HCT116 (cell line): ENCODE measurements around the gene AQP12B. TPM values are rescaled to one million over a fixed set of nuclear protein-coding genes. Genes with fewer than 3 reads are reported as not detected.

Source experiments
- ATAC-seq: fragments of 200-7000 bp; cut with Tn5 transposase; 2 replicates; pipeline ENCODE4 v1.9.1; 2020; ENCODE audit warnings: mild to moderate bottlenecking, moderate library complexity
- BruUV-seq: library from RNA; stranded (reverse); fragments of 400-500 nt; replicated peaks from 2 replicates; lab custom pipeline; 2021; lab: Mats Ljungman, UMichigan
- CTCF ChIA-PET: fragments of 300-600 bp; sonication (Branson Sonifier 250); formaldehyde crosslinking; loops from one replicate; lab custom pipeline; 2021; ENCODE audit warnings: antibody characterized with exemption; lab: Charles Lee
- POLR2A ChIA-PET: fragments of 300-600, 350-600 bp; sonication (Branson Sonifier 250); formaldehyde crosslinking; loops from one replicate; lab custom pipeline; 2021; ENCODE audit warnings: antibody characterized with exemption; lab: Charles Lee
- RAD21 ChIA-PET, 2 experiments: fragments of 300-600 bp; sonication (Branson Sonifier 250); formaldehyde crosslinking; loops; one replicate each; lab custom pipeline; 2023; ENCODE audit warnings: low total read pairs in 2 of 2; ENCODE audit not compliant: uncharacterized antibody in 2 of 2, unreplicated experiment in 2 of 2, low non-redundant PET in 1 of 2; lab: Charles Lee
- DNase-seq: peaks from one replicate; pipeline ENCODE4 v3.0.0-alpha.2; 2010; ENCODE audit warnings: low read depth, low spot score
- H2AFZ ChIP-seq: fragments of 200-600 bp; shearing (Covaris generic), sonication (generic); 2 replicates; pipeline ENCODE4 v1.6.1; 2017; ENCODE audit warnings: low read depth, mixed run types, mixed read lengths, antibody characterized with exemption, low read length; ENCODE audit not compliant: poor library complexity, severe bottlenecking
- H3K27ac ChIP-seq: 2 replicates; pipeline ENCODE4 v1.5.1; 2012; ENCODE audit warnings: low read depth, low read length
- H3K27me3 ChIP-seq: fragments of 200-600 bp; sonication (generic); 2 replicates; pipeline ENCODE4 v1.6.1; 2016; ENCODE audit warnings: mixed run types, low read length, mixed read lengths; ENCODE audit not compliant: insufficient read depth
- H3K36me3 ChIP-seq, 2 experiments: fragments of 200-500 bp in 1 of 2; fragments of 200-600 bp in 1 of 2; sonication (Bioruptor generic) in 1 of 2; sonication (generic) in 1 of 2; 2 replicates each; pipeline versions ENCODE4 v1.5.1 to v1.6.1; 2014 to 2016; ENCODE audit warnings: low read length in 2 of 2, inconsistent platforms in 1 of 2, mixed read lengths in 1 of 2, mixed run types in 1 of 2; ENCODE audit not compliant: insufficient read depth in 2 of 2, control insufficient read depth in 1 of 2
- H3K4me1 ChIP-seq, 2 experiments: fragments of 200-600 bp in 1 of 2; sonication (generic) in 1 of 2; 2 replicates each; pipeline versions ENCODE4 v1.5.1 to v1.6.1; 2012 to 2017; ENCODE audit warnings: low read length in 2 of 2, inconsistent platforms in 1 of 2, mild to moderate bottlenecking in 1 of 2, mixed read lengths in 1 of 2, mixed run types in 1 of 2, moderate library complexity in 1 of 2; ENCODE audit not compliant: insufficient read depth in 2 of 2, control insufficient read depth in 1 of 2
- H3K4me2 ChIP-seq: fragments of 200-600 bp; sonication (generic); 2 replicates; pipeline ENCODE4 v1.6.1; 2017; ENCODE audit warnings: mixed run types, low read length, mixed read lengths
- H3K4me3 ChIP-seq, 2 experiments: fragments of 200-600 bp in 1 of 2; sonication (generic) in 1 of 2; replicated peaks in 1 of 2; 2 replicates each; pipeline ENCODE4 v1.5.1; 2011 to 2016; ENCODE audit warnings: low read length in 2 of 2, control low read depth in 1 of 2, low read depth in 1 of 2, mild to moderate bottlenecking in 1 of 2, mixed read lengths in 1 of 2, mixed run types in 1 of 2
- H3K79me2 ChIP-seq: fragments of 200-600 bp; sonication (generic); 2 replicates; pipeline ENCODE4 v1.6.1; 2017; ENCODE audit warnings: mild to moderate bottlenecking, mixed run types, low read length, moderate library complexity, mixed read lengths; ENCODE audit not compliant: insufficient read depth
- H3K9ac ChIP-seq: fragments of 200-600 bp; sonication (generic); 2 replicates; pipeline ENCODE4 v1.6.1; 2016; ENCODE audit warnings: low read length, mixed read lengths
- H3K9me2 ChIP-seq: fragments of 200-600 bp; sonication (generic), shearing (Covaris generic); 2 replicates; pipeline ENCODE4 v1.6.1; 2017; ENCODE audit warnings: mixed run types, mild to moderate bottlenecking, moderate library complexity; ENCODE audit not compliant: insufficient read depth
- H3K9me3 ChIP-seq, 2 experiments: fragments of 200-500 bp in 1 of 2; fragments of 200-600 bp in 1 of 2; sonication (Bioruptor generic) in 1 of 2; sonication (generic) in 1 of 2; 2 replicates each; pipeline ENCODE4 v1.6.1; 2014 to 2017; ENCODE audit warnings: low read length in 2 of 2, mixed read lengths in 2 of 2, inconsistent platforms in 1 of 2, low read depth in 1 of 2, mild to moderate bottlenecking in 1 of 2, mixed run types in 1 of 2, moderate library complexity in 1 of 2; ENCODE audit not compliant: control insufficient read depth in 1 of 2, insufficient read depth in 1 of 2
- H4K20me1 ChIP-seq: fragments of 200-600 bp; sonication (generic), shearing (Covaris generic); 2 replicates; pipeline ENCODE4 v1.6.1; 2017; ENCODE audit warnings: mixed run types, mild to moderate bottlenecking, moderate library complexity; ENCODE audit not compliant: insufficient read depth
- CBX3 ChIP-seq: IDR thresholded peaks from 2 replicates; pipeline ENCODE4 v1.6.1; 2012; ENCODE audit warnings: low read depth
- CEBPB ChIP-seq: IDR thresholded peaks from 2 replicates; pipeline ENCODE4 v1.6.1; 2012; ENCODE audit warnings: low read depth
- ELF1 ChIP-seq: IDR thresholded peaks from 2 replicates; pipeline ENCODE4 v1.6.1; 2012; ENCODE audit warnings: low read depth, borderline replicate concordance
- EZH2phosphoT487 ChIP-seq: fragments of 200-600 bp; IDR thresholded peaks from 2 replicates; pipeline ENCODE4 v1.6.1; 2018; ENCODE audit warnings: antibody characterized with exemption, borderline replicate concordance
- FOSL1 ChIP-seq: IDR thresholded peaks from 2 replicates; pipeline ENCODE4 v1.6.1; 2012; ENCODE audit warnings: low read depth
- POLR2A ChIP-seq: IDR thresholded peaks from 2 replicates; pipeline ENCODE4 v1.7.0; 2011; ENCODE audit warnings: borderline replicate concordance; ENCODE audit not compliant: insufficient read depth, insufficient read length; ENCODE audit errors: extremely low read depth
- SIN3A ChIP-seq: IDR thresholded peaks from 2 replicates; pipeline ENCODE4 v1.6.1; 2012; ENCODE audit warnings: low read depth
- SP1 ChIP-seq: IDR thresholded peaks from 2 replicates; pipeline ENCODE4 v1.6.1; 2012; ENCODE audit warnings: low read depth
- TCF7L2 ChIP-seq: IDR thresholded peaks from 2 replicates; pipeline ENCODE4 v1.7.0; 2011; ENCODE audit warnings: borderline replicate concordance, inconsistent platforms; ENCODE audit not compliant: insufficient read depth, insufficient read length; ENCODE audit errors: extremely low read depth
- YY1 ChIP-seq: IDR thresholded peaks from 2 replicates; pipeline ENCODE4 v1.6.1; 2011; ENCODE audit warnings: low read length, low read depth, moderate library complexity, mild to moderate bottlenecking; ENCODE audit not compliant: insufficient replicate concordance; ENCODE audit errors: extremely low read depth
- ZFX ChIP-seq: fragments of 450-650 bp; IDR thresholded peaks from 2 replicates; pipeline ENCODE4 v1.6.1; 2017
- intact Hi-C: fragments of 100-400 bp; cut with micrococcal nuclease; formaldehyde crosslinking; loops from 2 replicates; pipeline ENCODE4 v1.10.0; 2022
- total RNA-seq: library from RNA; stranded (reverse); gene quantifications from one replicate; pipeline ENCODE4 v1.2.1, GENCODE V29; 2021; ENCODE audit not compliant: unreplicated experiment
- TF ChIP-seq, protein P1 (sequence below): IDR thresholded peaks from 2 replicates; pipeline ENCODE4 v1.6.1; 2011; ENCODE audit warnings: mild to moderate bottlenecking, low read length, moderate library complexity; ENCODE audit not compliant: insufficient replicate concordance; ENCODE audit errors: extremely low read depth
- TF ChIP-seq, protein P2 (sequence below): IDR thresholded peaks from 2 replicates; pipeline ENCODE4 v1.6.1; 2012

Gene AQP12B
- total RNA-seq, 1 experiment from 2014 or later = not detected

DNA sequence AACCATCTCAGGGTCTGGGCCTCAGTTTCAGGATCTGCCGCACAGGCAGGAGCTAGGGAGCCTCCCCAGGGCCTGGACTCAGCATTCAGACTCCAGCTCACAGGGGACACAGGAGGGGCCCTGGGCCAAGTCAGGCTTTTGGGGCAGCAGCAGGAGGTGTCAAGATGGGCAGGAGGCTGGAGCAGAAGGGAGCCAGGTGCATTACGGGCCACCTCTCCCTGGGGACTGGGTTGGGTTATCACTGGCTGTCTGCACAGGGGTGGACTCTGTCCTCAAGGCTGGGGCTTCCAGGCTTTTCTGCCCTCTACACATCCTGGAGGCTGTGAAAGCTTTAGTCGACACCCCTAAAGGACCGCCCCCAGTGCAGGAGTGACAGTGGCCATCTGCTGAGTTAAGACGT, 29.0 kb upstream of the AQP12B start:
- DNase-seq = no peak
- Histone ChIP-seq H3K9ac (no peak overlapping the region), H3K27ac (no peak overlapping the region), H3K27me3 (no peaks in the 10 kb centered on the region; the same call in 1 of the 2 replicates), H3K9me2 (no peaks in the 10 kb centered on the region), H3K9me3 (no peaks in the 10 kb centered on the region), H2AFZ (no peak overlapping the region), H3K36me3 (no peaks in the 10 kb centered on the region), H3K4me1 (no peaks in the 10 kb centered on the region), H3K4me3 (no peak overlapping the region), H3K4me2 (no peak overlapping the region), H4K20me1 (no peaks in the 10 kb centered on the region), H3K79me2 (no peaks in the 10 kb centered on the region)
- CTCF ChIA-PET = no interaction called here
- POLR2A ChIA-PET = no interaction called here
- RAD21 ChIA-PET = no interaction called here
- TF ChIP-seq SP1 = no peak
- no peak for TF ChIP-seq TCF7L2
- no peak for TF ChIP-seq CBX3
- TF ChIP-seq ZFX = no peak
- no peak for TF ChIP-seq FOSL1
- TF ChIP-seq, protein P1, sequence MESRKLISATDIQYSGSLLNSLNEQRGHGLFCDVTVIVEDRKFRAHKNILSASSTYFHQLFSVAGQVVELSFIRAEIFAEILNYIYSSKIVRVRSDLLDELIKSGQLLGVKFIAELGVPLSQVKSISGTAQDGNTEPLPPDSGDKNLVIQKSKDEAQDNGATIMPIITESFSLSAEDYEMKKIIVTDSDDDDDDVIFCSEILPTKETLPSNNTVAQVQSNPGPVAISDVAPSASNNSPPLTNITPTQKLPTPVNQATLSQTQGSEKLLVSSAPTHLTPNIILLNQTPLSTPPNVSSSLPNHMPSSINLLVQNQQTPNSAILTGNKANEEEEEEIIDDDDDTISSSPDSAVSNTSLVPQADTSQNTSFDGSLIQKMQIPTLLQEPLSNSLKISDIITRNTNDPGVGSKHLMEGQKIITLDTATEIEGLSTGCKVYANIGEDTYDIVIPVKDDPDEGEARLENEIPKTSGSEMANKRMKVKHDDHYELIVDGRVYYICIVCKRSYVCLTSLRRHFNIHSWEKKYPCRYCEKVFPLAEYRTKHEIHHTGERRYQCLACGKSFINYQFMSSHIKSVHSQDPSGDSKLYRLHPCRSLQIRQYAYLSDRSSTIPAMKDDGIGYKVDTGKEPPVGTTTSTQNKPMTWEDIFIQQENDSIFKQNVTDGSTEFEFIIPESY = no peak
- no peak for ATAC-seq
- intact Hi-C loops = no loop called here
- no TSS peak for BruUV-seq

DNA sequence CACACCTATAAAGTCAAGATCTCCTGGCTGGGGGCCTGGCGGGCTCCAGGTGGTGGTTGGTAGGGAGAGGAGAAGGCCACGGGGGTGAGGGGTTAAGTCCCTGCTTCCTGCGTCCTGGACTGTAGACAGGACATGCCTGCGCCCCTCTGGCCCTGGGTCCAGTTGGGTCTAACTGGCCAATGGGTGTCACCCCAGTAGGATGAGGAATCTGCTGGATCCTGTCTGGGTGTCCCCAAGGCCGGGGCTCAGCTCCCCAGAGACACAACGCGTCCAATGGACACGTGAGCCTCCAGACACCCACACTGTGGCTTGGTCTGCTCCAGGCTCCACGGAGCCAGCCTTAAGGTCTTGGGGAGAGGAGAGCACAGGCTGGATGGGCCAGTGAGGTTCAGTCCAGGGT, 28.6 kb upstream of the AQP12B start:
- RAD21 ChIA-PET = no interaction called here
- Histone ChIP-seq H3K9ac (no peak overlapping the region), H2AFZ (no peak overlapping the region), H3K4me1 (no peaks in the 10 kb centered on the region)
- TF ChIP-seq SIN3A (no peak), ELF1 (no peak), CEBPB (no peak), POLR2A (no peak), SP1 (no peak), EZH2phosphoT487 (no peak), CBX3 (no peak), YY1 (no peak), ZFX (no peak), TCF7L2 (no peak)
- TF ChIP-seq, protein P2, sequence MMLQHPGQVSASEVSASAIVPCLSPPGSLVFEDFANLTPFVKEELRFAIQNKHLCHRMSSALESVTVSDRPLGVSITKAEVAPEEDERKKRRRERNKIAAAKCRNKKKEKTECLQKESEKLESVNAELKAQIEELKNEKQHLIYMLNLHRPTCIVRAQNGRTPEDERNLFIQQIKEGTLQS = no peak
- TF ChIP-seq, protein P1 = no peak
- TF ChIP-seq, all 23 proteins: peak for 0
- ATAC-seq (no peak), DNase-seq (no peak)
- intact Hi-C loops = no loop called here
- Histone ChIP-seq H3K9me2 (no peaks in the 10 kb centered on the region), H3K4me2 (no peak overlapping the region), H3K79me2 (no peaks in the 10 kb centered on the region), H3K9me3 (no peaks in the 10 kb centered on the region), H3K27ac (no peak overlapping the region; the same call in 1 of the 2 replicates), H4K20me1 (no peaks in the 10 kb centered on the region), H3K4me3 (no peak overlapping the region), H3K27me3 (no peaks in the 10 kb centered on the region; the same call in 1 of the 2 replicates), H3K36me3 (no peaks in the 10 kb centered on the region)
- ChIA-PET POLR2A (no interaction called here), CTCF (no interaction called here)
- no TSS peak for BruUV-seq
